HG03045 (cell line): ENCODE results near the gene ANKRD29.

Experiments used
- ATAC-seq: cut with Tn5 transposase; IDR thresholded peaks from one replicate; pipeline ENCODE4 v1.9.1; 2021; ENCODE audit warnings: mild to moderate bottlenecking, moderate library complexity; ENCODE audit not compliant: unreplicated experiment

Gene ANKRD29

DNA sequence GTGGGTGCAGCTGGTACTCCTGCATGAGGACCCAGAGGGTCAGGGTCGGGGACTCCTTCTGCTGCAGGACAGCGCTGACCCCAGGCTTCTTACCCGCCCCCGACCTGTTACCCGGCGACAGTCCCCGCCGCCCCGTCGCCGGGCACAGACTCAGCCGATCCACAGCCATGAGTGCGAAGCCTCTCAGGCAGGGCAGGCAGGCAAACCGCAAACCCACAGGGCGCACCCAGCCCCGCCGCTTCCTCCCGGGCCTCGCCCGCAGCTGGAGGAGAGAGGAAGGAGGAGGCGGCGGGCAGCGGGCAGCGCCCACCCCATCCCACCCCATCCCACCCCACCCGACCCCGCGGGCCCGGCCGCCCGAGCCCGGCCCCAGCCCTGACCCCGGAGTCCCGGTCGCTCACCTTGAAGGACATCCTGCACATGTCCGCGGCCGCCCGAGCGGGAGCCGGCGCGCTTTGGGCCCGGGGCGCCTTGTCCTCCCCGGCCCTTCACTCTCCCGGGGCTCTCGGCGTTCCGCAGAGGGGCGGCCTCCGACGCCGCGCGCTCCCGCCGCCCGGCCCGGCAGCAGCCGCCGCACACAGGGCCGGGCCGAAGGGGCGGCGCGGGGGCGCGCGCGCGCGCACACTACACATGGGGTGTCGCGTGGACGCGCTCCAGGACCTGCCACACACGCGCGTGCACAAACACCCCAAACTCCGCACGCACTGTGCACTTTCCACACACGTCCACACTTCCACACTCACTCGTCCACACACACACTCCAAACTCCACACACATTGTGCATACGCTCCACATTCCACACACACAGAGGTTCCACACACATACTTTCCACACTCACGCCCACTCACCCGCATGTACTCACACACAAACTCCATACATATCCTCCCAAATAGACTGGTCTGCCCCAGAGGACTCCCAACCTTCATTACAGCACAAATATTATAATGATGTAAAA, at the start of gene ANKRD29:
Gene ANKRD29 (minus strand): TSS at position 603 of the 955 bp plus-strand sequence. CDS start 181 bp downstream, at position 422.
- ATAC-seq, result no peak

DNA sequence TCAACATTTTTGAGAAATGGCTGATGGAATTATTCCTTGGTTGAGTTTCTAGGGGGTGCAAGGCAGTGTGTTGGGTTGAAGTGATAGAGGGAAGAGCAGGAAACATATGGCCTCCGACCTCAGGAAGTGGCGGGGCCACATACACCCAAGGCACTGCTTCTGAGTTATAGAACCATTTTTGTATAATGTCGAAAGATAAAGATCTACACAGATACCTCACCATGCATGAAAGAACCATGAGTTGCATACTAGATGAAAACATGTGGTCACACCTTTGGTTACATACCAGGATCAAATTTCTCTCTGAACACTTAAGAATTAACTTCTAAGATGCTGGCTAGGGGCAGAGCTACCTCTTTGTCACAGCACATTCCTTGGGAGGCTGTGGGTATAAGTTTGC, 49.7 kb upstream of the ANKRD29 start:
- no peak for ATAC-seq

DNA sequence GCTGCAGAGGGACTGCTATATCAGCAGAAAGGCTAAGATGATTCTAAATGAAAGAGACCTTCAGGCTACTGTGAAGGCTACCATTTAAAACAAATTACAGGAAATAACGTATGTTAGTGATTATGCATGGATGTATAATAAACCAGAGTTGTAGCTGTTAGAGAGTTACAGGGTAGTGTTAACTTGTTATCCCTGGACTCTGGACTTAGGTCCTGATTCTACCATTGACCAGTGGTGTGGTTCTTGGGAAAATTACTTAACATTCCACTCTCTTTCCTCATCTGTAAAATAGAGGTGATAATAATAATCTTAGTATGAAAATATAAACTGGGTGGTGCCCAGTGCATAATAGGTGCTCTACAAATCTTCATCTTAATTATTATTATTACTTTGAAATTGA, 48.7 kb upstream of the ANKRD29 start:
- no peak for ATAC-seq

DNA sequence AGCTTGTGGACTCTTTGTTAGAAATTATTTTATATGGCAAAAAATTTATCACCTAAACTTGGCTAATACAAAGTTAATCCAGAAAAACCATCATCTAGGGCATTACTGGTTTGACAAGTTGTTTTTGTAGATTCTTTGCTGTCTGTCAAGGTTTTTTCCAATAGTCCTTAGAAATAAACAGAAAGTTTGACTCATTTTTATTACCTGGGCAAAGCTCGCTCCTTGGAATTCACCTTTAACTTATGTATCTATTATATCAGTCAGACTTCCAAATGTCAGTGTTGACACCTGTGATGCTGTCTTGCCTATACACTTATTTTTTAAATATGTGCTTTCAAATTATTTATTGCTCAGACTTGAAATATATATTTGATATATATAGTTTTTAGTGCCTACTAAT, 48.2 kb upstream of the ANKRD29 start:
- ATAC-seq, result no peak

DNA sequence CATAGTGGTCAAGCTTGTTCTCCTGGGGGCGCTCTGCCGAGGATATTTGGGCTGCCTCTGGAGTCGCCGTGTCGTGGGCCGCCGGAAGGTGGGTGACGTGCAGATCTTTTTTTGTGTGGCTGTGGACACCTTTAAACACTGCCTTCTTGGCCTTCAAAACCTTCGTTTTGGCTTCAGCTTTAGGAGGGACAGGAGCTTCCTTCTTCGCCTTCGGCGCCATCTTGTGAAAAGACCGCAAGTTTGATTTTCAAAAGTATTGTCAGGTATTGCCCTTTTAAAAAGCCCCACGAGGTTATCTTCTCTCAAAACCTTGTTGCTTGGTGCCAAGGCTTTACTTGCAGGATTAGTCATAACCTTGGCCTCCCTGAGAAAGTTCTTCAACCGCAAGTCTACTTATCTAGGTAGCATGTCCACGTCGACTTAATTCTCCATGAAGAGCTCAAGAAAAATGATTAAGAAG, 47.4 kb upstream of the ANKRD29 start:
- ATAC-seq, result no peak

DNA sequence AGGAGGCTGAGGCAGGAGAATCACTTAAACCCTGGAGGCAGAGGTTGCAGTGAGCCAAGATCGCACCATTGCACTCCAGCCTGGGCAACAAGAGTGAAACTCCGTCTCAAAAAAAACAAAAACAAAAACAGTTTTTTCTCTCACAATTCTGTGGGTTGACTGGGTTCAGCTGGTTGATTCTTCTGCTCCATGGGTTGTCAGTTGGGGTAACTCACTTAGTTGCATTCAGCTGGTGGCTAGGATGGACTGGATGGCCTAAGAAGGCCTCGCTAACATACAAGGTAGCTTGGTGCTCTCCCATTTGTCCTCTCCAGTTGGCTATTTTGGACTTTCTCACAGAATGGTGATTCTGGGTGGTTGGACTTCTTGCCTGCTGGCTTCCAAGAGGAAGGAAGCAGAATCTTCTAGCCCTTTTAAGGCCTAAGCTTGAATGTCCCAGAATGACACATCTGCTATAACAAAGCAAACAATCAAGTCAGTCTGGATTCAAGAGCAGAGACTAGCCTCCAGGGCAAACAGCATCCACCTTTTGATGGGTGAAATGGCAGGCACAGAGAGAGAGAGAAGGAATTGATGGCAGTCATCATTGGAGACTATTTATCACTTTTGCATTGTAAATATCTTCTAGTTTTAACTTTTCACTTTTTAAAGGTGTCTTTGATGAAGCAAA, 44.4 kb upstream of the ANKRD29 start:
- no peak for ATAC-seq

DNA sequence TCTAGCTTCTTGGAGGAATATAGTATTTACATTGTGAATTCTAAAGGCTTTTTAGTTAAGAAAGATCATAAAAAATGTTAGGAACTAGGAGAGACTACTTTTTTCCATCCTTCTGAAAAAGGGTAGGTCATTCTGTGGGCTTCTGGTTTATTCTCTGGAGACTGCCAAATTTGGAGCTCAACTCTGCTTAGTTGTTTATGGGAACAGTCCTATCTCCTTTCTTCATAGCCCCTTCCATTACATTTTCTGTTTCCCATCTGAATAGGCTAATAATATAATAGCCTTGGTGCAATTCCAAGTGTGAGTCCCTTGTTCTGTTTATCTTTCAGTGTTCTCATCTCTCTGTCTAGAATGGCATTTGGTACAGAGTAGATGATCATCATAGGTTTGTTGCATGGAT, 42.1 kb upstream of the ANKRD29 start:
- ATAC-seq, result no peak

- ATAC-seq, result no peak
These were observed 41.3 kb upstream of the ANKRD29 start for GRCh38 chr18:23703987-23704384.

- no peak for ATAC-seq
These were observed 40.6 kb upstream of the ANKRD29 start for GRCh38 chr18:23703057-23703986.

DNA sequence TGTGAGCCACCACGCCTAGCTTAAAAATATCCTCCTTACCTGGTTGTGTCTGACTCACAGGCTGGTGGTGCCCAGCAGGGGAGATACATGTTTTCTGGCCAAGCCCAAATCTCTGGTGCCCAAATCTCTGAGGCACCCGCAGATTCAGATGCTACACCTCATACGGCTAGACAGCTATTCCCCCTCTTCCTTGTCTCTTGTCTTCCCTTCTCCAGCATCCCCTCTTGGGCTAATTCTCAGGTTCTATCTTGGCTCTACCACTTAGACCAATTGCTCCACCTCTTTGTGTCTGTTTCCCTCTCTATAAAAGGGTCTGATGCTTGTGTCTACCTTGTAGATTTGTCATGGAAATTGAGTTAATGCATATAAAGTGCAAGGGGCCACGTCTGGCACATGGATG, 39.9 kb upstream of the ANKRD29 start:
- no peak for ATAC-seq

DNA sequence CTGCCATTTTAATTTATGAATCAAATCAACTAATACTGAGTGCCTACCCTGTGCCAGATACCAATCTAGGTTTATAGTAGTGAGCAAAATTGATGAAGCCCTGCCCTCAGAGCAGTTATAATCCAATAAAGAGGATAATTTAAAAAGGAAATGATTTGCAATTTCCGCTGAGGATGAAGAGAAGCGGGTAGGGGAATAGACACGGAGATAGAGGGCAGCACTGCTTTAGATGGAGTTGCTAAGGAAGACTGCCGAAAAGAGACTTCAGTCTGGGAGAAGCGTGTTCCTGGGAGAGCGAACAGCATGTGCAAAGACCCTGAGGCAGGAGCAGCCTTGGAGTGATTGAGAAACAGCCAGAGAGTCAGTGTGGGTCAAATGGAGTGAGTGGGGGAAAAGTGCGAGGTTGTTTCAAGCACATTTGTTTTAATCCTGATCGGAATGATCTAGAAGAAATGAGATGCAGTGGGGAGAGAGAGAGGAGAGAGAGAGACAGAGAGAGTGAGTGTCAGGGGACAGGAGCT, 38.9 kb upstream of the ANKRD29 start:
- no peak for ATAC-seq

DNA sequence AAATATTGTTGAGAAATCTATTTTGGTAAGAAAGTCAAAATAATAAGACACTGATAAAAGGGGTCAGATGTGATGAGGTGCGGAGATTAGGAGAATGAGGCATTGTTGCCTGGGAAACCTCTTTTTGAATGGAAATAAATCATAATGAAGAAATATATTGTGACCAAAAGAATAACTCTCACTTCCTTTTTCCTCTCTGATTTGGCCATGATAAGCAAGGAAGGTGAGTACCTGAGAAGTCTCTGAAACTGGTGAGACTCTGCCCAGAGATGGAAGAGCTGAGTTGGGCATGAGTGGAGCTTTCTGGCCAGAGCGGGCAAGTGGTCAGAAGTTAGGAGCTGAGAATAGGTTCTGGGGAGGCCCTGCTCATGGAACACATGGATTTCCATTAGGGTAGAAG, 38.3 kb upstream of the ANKRD29 start:
- no peak for ATAC-seq

- no peak for ATAC-seq
These were observed 32.1 kb upstream of the ANKRD29 start for GRCh38 chr18:23694637-23695430.

- no peak for ATAC-seq
These were observed 31.1 kb upstream of the ANKRD29 start for GRCh38 chr18:23693846-23694245.

GRCh38 chr18:23690505-23691068, 27.9 kb upstream of the ANKRD29 start:
- ATAC-seq, result no peak

DNA sequence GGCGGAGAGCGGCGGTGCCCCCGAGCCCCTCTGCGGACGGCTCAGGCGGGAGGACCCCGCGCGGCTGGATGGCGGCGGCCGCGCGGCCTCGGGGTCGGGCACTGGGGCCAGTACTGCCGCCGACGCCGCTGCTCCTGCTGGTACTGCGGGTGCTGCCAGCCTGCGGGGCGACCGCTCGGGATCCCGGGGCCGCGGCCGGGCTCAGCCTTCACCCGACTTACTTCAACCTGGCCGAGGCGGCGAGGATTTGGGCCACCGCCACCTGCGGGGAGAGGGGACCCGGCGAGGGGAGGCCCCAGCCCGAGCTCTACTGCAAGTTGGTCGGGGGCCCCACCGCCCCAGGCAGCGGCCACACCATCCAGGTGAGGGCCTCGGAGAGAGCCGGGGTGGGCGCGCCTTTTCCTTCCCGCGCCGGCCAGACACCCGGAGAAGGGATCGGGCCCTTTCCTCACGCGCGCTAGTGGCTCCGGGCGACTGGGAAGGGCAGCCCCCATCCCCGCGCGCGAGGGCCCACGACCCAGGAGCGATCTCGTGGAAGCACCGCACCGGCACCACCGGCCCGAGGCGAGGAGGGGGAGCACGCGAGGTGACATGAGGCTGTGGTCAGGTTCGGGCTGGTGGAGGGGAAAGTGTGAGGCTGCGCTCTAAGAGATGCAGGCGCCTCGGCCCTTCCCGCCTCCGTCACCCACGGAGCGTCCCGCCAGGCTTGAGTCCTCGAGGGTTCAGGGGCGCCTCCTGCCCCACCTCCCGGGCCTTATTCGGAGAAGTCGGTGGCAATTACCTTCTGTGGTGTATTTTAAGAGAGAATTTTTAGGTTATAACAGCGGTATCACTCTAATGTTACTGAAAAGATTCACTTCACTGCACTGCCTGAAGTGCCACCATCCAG, 27.1 kb upstream of the ANKRD29 start:
- no peak for ATAC-seq

GRCh38 chr18:23689031-23689615, 26.4 kb upstream of the ANKRD29 start, which contains the start of gene LAMA3:
LAMA3 (plus strand) TSS chr18:23689453; CDS start chr18:23689684, 231 bp downstream.
- ATAC-seq, result no peak

DNA sequence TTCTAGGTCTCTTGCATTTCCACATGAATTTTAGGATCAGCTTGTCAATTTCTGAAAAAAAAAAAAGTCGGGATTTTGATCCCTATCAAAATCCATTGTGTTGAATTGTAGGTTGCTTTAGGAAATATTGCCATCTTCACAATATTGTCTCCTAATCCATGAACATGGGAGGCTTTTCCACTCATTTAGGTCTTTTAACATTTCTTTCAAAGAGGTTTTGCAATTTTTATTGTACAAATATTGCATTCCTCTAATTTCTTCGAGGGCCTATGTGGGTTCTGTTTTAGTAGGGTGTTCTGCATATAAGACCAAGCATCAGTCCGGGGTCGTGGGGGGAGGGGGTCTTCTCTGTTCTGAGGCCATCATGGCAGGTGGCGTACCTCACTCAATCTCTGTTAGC, 25.8 kb upstream of the ANKRD29 start:
- ATAC-seq, result no peak
